H1 (cell line): ENCODE results near the gene XYLB. TPM values are rescaled to one million over a fixed set of nuclear protein-coding genes. Genes with fewer than 3 reads are reported as not detected.

Source experiments
- CTCF ChIA-PET: fragments of 300-600 bp; sonication (Branson Sonifier 250); formaldehyde crosslinking; loops from one replicate; lab custom pipeline; 2021; ENCODE audit not compliant: partially characterized antibody; lab: Charles Lee
- POLR2A ChIA-PET: fragments of 300-600 bp; sonication (Branson Sonifier 250); formaldehyde crosslinking; loops from one replicate; lab custom pipeline; 2021; ENCODE audit warnings: inconsistent platforms; ENCODE audit not compliant: partially characterized antibody; lab: Charles Lee
- DNase-seq, 2 experiments: peaks; one replicate each; pipeline versions ENCODE4 v3.0.0 to v3.0.0-alpha.2; 2010 to 2022; ENCODE audit warnings: low spot score in 2 of 2, low read depth in 1 of 2, mixed read lengths in 1 of 2
- FAIRE-seq: peaks from 2 replicates; lab custom pipeline; 2011; peaks lifted over from hg19 to GRCh38; lab: Jason Lieb, UNC
- H2AFZ ChIP-seq: 2 replicates; pipeline ENCODE4 v1.8.1; 2012; ENCODE audit warnings: low read length, inconsistent platforms
- H2AK5ac ChIP-seq: 2 replicates; pipeline ENCODE4 v1.6.1; 2013; ENCODE audit warnings: low read depth, low read length
- H2BK120ac ChIP-seq: replicated peaks from 2 replicates; pipeline ENCODE3; 2013; ENCODE audit warnings: low read depth, low read length, inconsistent platforms
- H2BK12ac ChIP-seq: 2 replicates; pipeline ENCODE4 v1.6.1; 2013; ENCODE audit warnings: low read depth, low read length
- H2BK15ac ChIP-seq: 2 replicates; pipeline ENCODE4 v1.6.1; 2013; ENCODE audit warnings: low read length
- H2BK20ac ChIP-seq: 2 replicates; pipeline ENCODE4 v1.6.1; 2013; ENCODE audit warnings: low read length
- H2BK5ac ChIP-seq: 2 replicates; pipeline ENCODE4 v1.6.1; 2013; ENCODE audit warnings: low read depth, low read length
- H3K14ac ChIP-seq: 2 replicates; pipeline ENCODE4 v1.6.1; 2013; ENCODE audit warnings: inconsistent platforms; ENCODE audit not compliant: insufficient read length
- H3K18ac ChIP-seq: 2 replicates; pipeline ENCODE4 v1.6.1; 2013; ENCODE audit warnings: low read length; ENCODE audit errors: extremely low read depth
- H3K23ac ChIP-seq: 2 replicates; pipeline ENCODE4 v1.6.1; 2013; ENCODE audit warnings: inconsistent platforms; ENCODE audit not compliant: insufficient read length
- H3K23me2 ChIP-seq: 2 replicates; pipeline ENCODE4 v1.6.1; 2013; ENCODE audit warnings: low read depth, low read length
- H3K27ac ChIP-seq: 2 replicates; pipeline ENCODE4 v1.6.1; 2011; ENCODE audit warnings: low read depth, low read length, inconsistent platforms
- H3K27me3 ChIP-seq, 4 experiments: replicated peaks in 1 of 4; 1 replicate in 1 of 4; 2 replicates in 3 of 4; pipeline versions ENCODE4 v1.6.1 to v1.8.1; 2011 to 2013; ENCODE audit warnings: low read length in 3 of 4, mild to moderate bottlenecking in 3 of 4, inconsistent platforms in 2 of 4, mixed read lengths in 2 of 4, moderate library complexity in 1 of 4; ENCODE audit not compliant: control insufficient read depth in 3 of 4, insufficient read depth in 3 of 4; ENCODE audit errors: extremely low read depth in 1 of 4
- H3K36me3 ChIP-seq, 4 experiments: 2 replicates each; pipeline versions ENCODE4 v1.6.1 to v1.8.1; 2011 to 2013; ENCODE audit warnings: mild to moderate bottlenecking in 4 of 4, low read length in 3 of 4, moderate library complexity in 2 of 4, control low read depth in 1 of 4, inconsistent platforms in 1 of 4; ENCODE audit not compliant: insufficient read depth in 4 of 4, control insufficient read depth in 2 of 4
- H3K4ac ChIP-seq: replicated peaks from 2 replicates; pipeline ENCODE3; 2013; ENCODE audit warnings: low read length, low read depth, mixed read lengths, inconsistent platforms; ENCODE audit not compliant: insufficient read length
- H3K4me1 ChIP-seq, 4 experiments: replicated peaks in 1 of 4; 1 replicate in 1 of 4; 2 replicates in 3 of 4; pipeline versions ENCODE4 v1.6.1 to v1.8.1; 2011 to 2013; ENCODE audit warnings: low read length in 3 of 4, inconsistent platforms in 2 of 4, mixed read lengths in 1 of 4; ENCODE audit not compliant: insufficient read depth in 4 of 4, control insufficient read depth in 3 of 4
- H3K4me2 ChIP-seq, 2 experiments: 2 replicates each; pipeline versions ENCODE4 v1.6.1 to v1.8.1; 2011 to 2013; ENCODE audit warnings: low read depth in 2 of 2, low read length in 2 of 2, control low read depth in 1 of 2, inconsistent platforms in 1 of 2, mild to moderate bottlenecking in 1 of 2; ENCODE audit not compliant: insufficient read depth in 1 of 2
- H3K4me3 ChIP-seq, 4 experiments: fragments of 200-600, 300-600 bp in 1 of 4; sonication (generic), shearing (Covaris generic), sonication (Bioruptor Twin) in 1 of 4; 2 replicates each; pipeline versions ENCODE4 v1.5.1 to v1.8.1; 2011 to 2016; ENCODE audit warnings: low read length in 4 of 4, low read depth in 3 of 4, control low read depth in 2 of 4, inconsistent platforms in 2 of 4, mild to moderate bottlenecking in 2 of 4, mixed read lengths in 1 of 4, moderate library complexity in 1 of 4; ENCODE audit not compliant: insufficient read depth in 2 of 4; ENCODE audit errors: extremely low read depth in 1 of 4
- H3K56ac ChIP-seq: replicated peaks from 2 replicates; pipeline ENCODE3; 2013; ENCODE audit warnings: low read depth, mild to moderate bottlenecking, mixed read lengths, low read length, inconsistent platforms; ENCODE audit not compliant: insufficient read length
- H3K79me1 ChIP-seq: 2 replicates; pipeline ENCODE4 v1.6.1; 2013; ENCODE audit warnings: low read depth, low read length, control low read depth
- H3K79me2 ChIP-seq, 2 experiments: 2 replicates each; pipeline versions ENCODE4 v1.6.1 to v1.8.1; 2012 to 2013; ENCODE audit warnings: low read length in 2 of 2, mild to moderate bottlenecking in 2 of 2, inconsistent platforms in 1 of 2; ENCODE audit not compliant: insufficient read depth in 2 of 2, control insufficient read depth in 1 of 2
- H3K9ac ChIP-seq, 4 experiments: replicated peaks in 1 of 4; 1 replicate in 1 of 4; 2 replicates in 3 of 4; pipeline versions ENCODE4 v1.6.1 to v1.8.1; 2011 to 2013; ENCODE audit warnings: low read depth in 3 of 4, low read length in 3 of 4, control low read depth in 2 of 4, mild to moderate bottlenecking in 2 of 4, moderate library complexity in 2 of 4, inconsistent platforms in 1 of 4; ENCODE audit errors: extremely low read depth in 1 of 4
- H3K9me3 ChIP-seq, 2 experiments: 2 replicates each; pipeline versions ENCODE4 v1.6.1 to v1.8.1; 2012 to 2013; ENCODE audit warnings: mild to moderate bottlenecking in 2 of 2, moderate library complexity in 2 of 2, control low read depth in 1 of 2, inconsistent platforms in 1 of 2, low read depth in 1 of 2, low read length in 1 of 2, mixed read lengths in 1 of 2; ENCODE audit not compliant: insufficient read depth in 2 of 2
- H4K20me1 ChIP-seq, 2 experiments: replicated peaks in 1 of 2; 2 replicates each; pipeline versions ENCODE3 to v1.8.1; 2011 to 2013; ENCODE audit warnings: inconsistent platforms in 2 of 2, low read length in 2 of 2, mild to moderate bottlenecking in 1 of 2; ENCODE audit not compliant: insufficient read depth in 2 of 2, control insufficient read depth in 1 of 2
- H4K5ac ChIP-seq: 2 replicates; pipeline ENCODE4 v1.6.1; 2013; ENCODE audit warnings: low read length, low read depth, mixed read lengths, inconsistent platforms; ENCODE audit not compliant: insufficient read length
- H4K8ac ChIP-seq: 2 replicates; pipeline ENCODE4 v1.8.0; 2013; ENCODE audit warnings: mild to moderate bottlenecking, moderate library complexity, low read length, inconsistent platforms; ENCODE audit not compliant: insufficient read depth; ENCODE audit errors: extremely low read depth
- H4K91ac ChIP-seq: replicated peaks from 2 replicates; pipeline ENCODE3; 2013; ENCODE audit warnings: low read length, mixed read lengths, inconsistent platforms; ENCODE audit not compliant: insufficient read length
- ASH2L ChIP-seq: fragments of 200-600, 300-600 bp; sonication (generic); IDR thresholded peaks from one replicate; pipeline ENCODE4 v1.7.1; 2017; ENCODE audit warnings: low read length
- BCL11A ChIP-seq, 2 experiments: IDR thresholded peaks; one replicate each; pipeline ENCODE4 v1.6.1; 2011; ENCODE audit warnings: low read depth in 2 of 2, low read length in 2 of 2, mild to moderate bottlenecking in 2 of 2
- CBX8 ChIP-seq: fragments of 300-800, 300-1000 bp; sonication (generic); IDR thresholded peaks from 2 replicates; pipeline ENCODE4 v1.7.1; 2016; ENCODE audit warnings: low read depth, low read length, borderline replicate concordance
- CHD2 ChIP-seq: IDR thresholded peaks from 2 replicates; pipeline ENCODE4 v1.6.1; 2012; ENCODE audit warnings: low read length, improper control_type of control experiment
- HDAC6 ChIP-seq: IDR thresholded peaks from one replicate; pipeline ENCODE4 v1.7.1; 2012; ENCODE audit warnings: low read depth, mild to moderate bottlenecking, inconsistent platforms, low read length, moderate library complexity
- POU5F1 ChIP-seq: IDR thresholded peaks from 2 replicates; pipeline ENCODE4 v1.6.1; 2011; ENCODE audit warnings: low read depth, mild to moderate bottlenecking, low read length, moderate library complexity
- RAD21 ChIP-seq, 2 experiments: IDR thresholded peaks in 1 of 2; conservative IDR thresholded peaks in 1 of 2; 2 replicates each; pipeline ENCODE4 v1.6.1; 2011; ENCODE audit warnings: low read depth in 2 of 2, low read length in 2 of 2, improper control_type of control experiment in 1 of 2, inconsistent platforms in 1 of 2, mild to moderate bottlenecking in 1 of 2, moderate library complexity in 1 of 2
- WGBS, 2 experiments: shearing (Covaris generic) in 1 of 2; methylation state at CpG; one replicate each; pipeline versions ENCODE4 v1.1.6 to v1.1.7; 2013 to 2015; ENCODE audit warnings: low lambda C conversion rate in 2 of 2, mixed read lengths in 2 of 2, inconsistent platforms in 1 of 2, low coverage in 1 of 2, missing lambda C conversion rate in 1 of 2; ENCODE audit not compliant: insufficient replicate concordance in 2 of 2, insufficient coverage in 1 of 2, insufficient read length in 1 of 2; ENCODE audit errors: extremely low coverage in 1 of 2, missing lambda C conversion rate in 1 of 2; 5-methylcytosine and 5-hydroxymethylcytosine counted together
- polyA plus RNA-seq, 7 experiments: library from polyadenylated mRNA; depleted of rRNA in 3 of 7; stranded (reverse) in 5 of 7; unstranded in 2 of 7; fragments of >200 nt in 5 of 7; fragments of 200-250 nt in 2 of 7; gene quantifications; 1 replicate in 5 of 7; 2 replicates in 1 of 7; 4 replicates in 1 of 7; pipeline versions ENCODE4 v1.2.1 to v1.2.3, GENCODE V29; 2011 to 2013; ENCODE audit warnings: missing spikeins in 2 of 7, mixed read lengths in 2 of 7
- total RNA-seq: library from RNA; stranded (reverse); fragmentation: NEBNext Ultra II Directional; extraction: Animal tissue kit (Norgen Biotek cat#: 25700); gene quantifications from 2 replicates; pipeline ENCODE4 v1.2.1, GENCODE V29; 2021
- TF ChIP-seq, protein P1 (sequence below): IDR thresholded peaks from 2 replicates; pipeline ENCODE4 v1.6.1; 2012; ENCODE audit warnings: inconsistent platforms

Gene XYLB
- total and polyA plus RNA-seq, 2 of the 8 experiments (the other 6 are each of a cell fraction or from before 2014, with no cell fraction given): 1.7 to 5.5 TPM

DNA sequence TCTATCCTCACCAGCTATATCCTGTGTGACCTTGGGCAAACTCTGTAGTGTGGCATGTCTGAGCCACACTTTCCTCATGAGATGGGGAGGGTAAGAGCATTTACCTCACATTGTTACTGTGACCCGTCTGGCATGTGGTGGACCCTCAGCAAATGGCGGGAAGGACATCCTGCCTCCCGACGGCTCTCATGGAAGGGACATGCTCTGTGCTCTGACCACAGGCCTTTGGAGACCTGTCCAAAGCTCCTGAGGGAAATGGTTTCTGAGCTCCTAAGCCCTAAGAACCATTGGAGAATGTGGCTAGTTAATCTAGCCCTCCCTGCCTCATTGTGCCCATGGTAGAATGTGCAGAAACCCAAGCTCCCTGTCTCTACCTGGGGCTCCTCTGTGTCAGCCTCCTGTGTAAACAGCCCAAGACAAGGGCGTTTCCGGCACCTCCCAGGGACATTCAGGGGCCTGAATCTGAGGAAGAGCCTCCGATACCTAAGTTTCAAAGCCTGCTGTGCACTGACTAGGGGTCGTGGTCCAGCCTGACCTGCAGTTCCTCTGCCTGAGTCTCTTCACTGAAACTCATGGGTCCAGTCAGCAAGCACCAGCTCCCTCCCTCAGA lies 29.0 kb downstream of the XYLB start:
- no peak for FAIRE-seq

More for the DNA sequence above, 29.0 kb downstream of the XYLB start:
- no peak overlapping the region for H4K91ac ChIP-seq
- no peak overlapping the region for H3K23ac ChIP-seq
- no peak overlapping the region for H3K56ac ChIP-seq
- H3K18ac ChIP-seq: no peak overlapping the region
- H2BK15ac ChIP-seq: no peak overlapping the region
- no peaks in the 10 kb centered on the region for H3K4me1 ChIP-seq
- no peak overlapping the region for H3K14ac ChIP-seq
- no peaks in the 10 kb centered on the region for H3K23me2 ChIP-seq
- H4K8ac ChIP-seq: no peak overlapping the region; the same call in 1 of the 2 replicates
- no peak overlapping the region; a peak in 1 of 7 replicates for H3K9ac ChIP-seq
- H3K4ac ChIP-seq: no peak overlapping the region
- H3K4me2 ChIP-seq: no peak overlapping the region
- no peak for DNase-seq
- no peaks in the 10 kb centered on the region for H3K27me3 ChIP-seq
- H2BK12ac ChIP-seq: no peak overlapping the region
- no peaks in the 10 kb centered on the region for H3K9me3 ChIP-seq
- H4K5ac ChIP-seq: no peak overlapping the region
- H2BK120ac ChIP-seq: no peak overlapping the region
- no peaks in the 10 kb centered on the region for H4K20me1 ChIP-seq
- H2AFZ ChIP-seq: no peak overlapping the region
- peaks cover 0 to 9% (median under 1%) of the 10 kb centered on the region in 4 experiments; a peak in 4 of 8 replicates for H3K36me3 ChIP-seq
- no peaks in the 10 kb centered on the region for H3K79me1 ChIP-seq
- TF ChIP-seq ASH2L: no peak
- TF ChIP-seq, protein P1, sequence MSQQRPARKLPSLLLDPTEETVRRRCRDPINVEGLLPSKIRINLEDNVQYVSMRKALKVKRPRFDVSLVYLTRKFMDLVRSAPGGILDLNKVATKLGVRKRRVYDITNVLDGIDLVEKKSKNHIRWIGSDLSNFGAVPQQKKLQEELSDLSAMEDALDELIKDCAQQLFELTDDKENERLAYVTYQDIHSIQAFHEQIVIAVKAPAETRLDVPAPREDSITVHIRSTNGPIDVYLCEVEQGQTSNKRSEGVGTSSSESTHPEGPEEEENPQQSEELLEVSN: peak; percentile 33; the same call in 1 of the 2 replicates
- no peak for TF ChIP-seq POU5F1
- TF ChIP-seq HDAC6: no peak
- TF ChIP-seq CHD2: no peak
- TF ChIP-seq BCL11A (IDR thresholded peaks at IDR 0.05; ENCODE audit: low read depth in 2 of 2, low read length in 2 of 2): no peak
- no peak for TF ChIP-seq RAD21 (IDR thresholded peaks at IDR 0.05 in 1 of 2, conservative IDR thresholded peaks at IDR 0.05 in 1 of 2; ENCODE audit: low read depth in 2 of 2, low read length in 2 of 2)
- TF ChIP-seq CBX8: no peak
- H2BK20ac ChIP-seq: no peak overlapping the region
- WGBS, 2 experiments: 91% methylated on average over 8 of the region's 8 CpGs; no CpG with 5 or more reads in 1 of the 2 experiments
- H3K4me3 ChIP-seq: no peak overlapping the region
- no peak overlapping the region for H2BK5ac ChIP-seq
- POLR2A ChIA-PET: no interaction called here
- no peak overlapping the region for H3K27ac ChIP-seq
- H2AK5ac ChIP-seq: no peak overlapping the region
- CTCF ChIA-PET: interaction anchor here (0.7 to 2.2 kb wide), 6 partner anchors 10 to 144 kb away, joined by 3 to 9 read pairs (median 4); partner anchors contain the start of gene XYLB
- H3K79me2 ChIP-seq: no peaks in the 10 kb centered on the region
